ENCODE data around the gene COL7A1. TPM values are rescaled to one million over a fixed set of nuclear protein-coding genes. Genes with fewer than 3 reads are reported as not detected.

Gene COL7A1
- total RNA-seq, 2 experiments from 2014 or later: 4.1 to 10.8 TPM

DNA sequence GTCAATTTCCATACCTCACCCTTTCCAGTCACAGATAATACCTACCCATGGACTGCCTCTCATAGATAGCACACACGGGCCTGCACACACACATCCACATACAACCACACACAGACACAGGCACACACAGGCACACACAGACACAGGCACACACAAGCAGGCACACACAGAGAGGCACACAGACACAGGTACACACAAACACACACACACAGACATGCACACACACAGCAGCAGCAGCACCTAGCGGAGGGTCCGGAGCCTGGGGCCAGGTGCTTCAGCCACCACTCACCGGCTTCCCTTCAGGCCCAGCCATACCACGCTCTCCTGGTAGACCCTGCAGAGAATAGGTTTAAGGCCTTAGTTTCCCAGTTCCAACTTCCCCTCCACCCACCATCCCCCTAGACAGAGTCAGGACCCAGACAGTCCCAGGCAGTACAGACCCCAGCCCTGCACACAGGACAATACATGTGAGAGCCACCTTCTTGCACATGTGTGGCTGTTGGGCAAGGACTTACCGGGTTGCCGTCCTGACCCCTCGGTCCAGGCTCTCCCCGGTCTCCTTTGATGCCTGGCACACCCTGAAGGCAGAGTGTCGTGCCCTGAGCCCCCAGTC, 21.1 kb downstream of the COL7A1 start:
- no peak for DNase-seq (ENCODE audit: low spot score)
- Histone ChIP-seq H2AFZ (ENCODE audit: low read length) (no peak overlapping the region), H3K9me3 (ENCODE audit: low read length) (no peaks in the 10 kb centered on the region), H3K4me3 (ENCODE audit: low read depth, low read length, poor library complexity, severe bottlenecking) (no peak overlapping the region), H3K9me2 (ENCODE audit: insufficient read depth, low read length) (no peaks in the 10 kb centered on the region), H3K27ac (ENCODE audit: low read depth, low read length, poor library complexity, severe bottlenecking) (no peak overlapping the region), H3K4me2 (ENCODE audit: low read length) (no peak overlapping the region), H3K79me2 (ENCODE audit: insufficient read depth, low read depth, low read length) (no peaks in the 10 kb centered on the region), H3K36me3 (ENCODE audit: insufficient read depth, low read length) (no peaks in the 10 kb centered on the region), H3K4me1 (ENCODE audit: insufficient read depth, low read length, poor library complexity, severe bottlenecking) (no peaks in the 10 kb centered on the region), H4K20me1 (ENCODE audit: insufficient read depth, low read length) (no peaks in the 10 kb centered on the region)
- ChIA-PET CTCF (ENCODE audit: unreplicated experiment) (no interaction called here), POLR2A (no interaction called here)
- TF ChIP-seq CTCF (conservative IDR thresholded peaks at IDR 0.05; ENCODE audit: low read length) (no peak), EZH2phosphoT487 (IDR thresholded peaks at IDR 0.05; ENCODE audit: borderline replicate concordance, low read depth, low read length) (no peak)
- intact Hi-C loops (cut with micrococcal nuclease; ENCODE audit: unreplicated experiment): no loop called here
- no TSS peak for BruUV-seq (replicated peaks)

DNA sequence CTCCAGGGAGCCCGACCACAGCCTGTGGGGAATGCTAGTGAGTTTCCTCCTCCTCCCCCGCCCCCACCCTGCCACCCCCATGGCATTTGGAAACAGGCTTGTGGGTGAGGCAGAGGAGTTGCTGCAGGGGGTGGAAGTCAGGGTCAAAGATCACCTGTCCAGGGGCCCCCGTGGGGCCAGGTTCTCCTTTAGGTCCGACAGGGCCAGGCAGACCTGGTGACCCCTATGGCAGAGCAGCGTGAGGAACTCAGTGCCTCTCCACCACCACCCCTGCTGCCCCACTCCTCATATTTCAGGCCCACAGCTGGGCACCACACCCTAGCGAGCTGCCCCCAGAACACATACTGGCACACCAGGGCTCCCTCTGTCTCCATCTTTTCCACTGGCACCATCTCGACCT, 22.6 kb downstream of the COL7A1 start:
- DNase-seq (ENCODE audit: low spot score): no peak
- Histone ChIP-seq H2AFZ (ENCODE audit: low read length) (no peak overlapping the region), H3K4me1 (ENCODE audit: insufficient read depth, low read length, poor library complexity, severe bottlenecking) (no peaks in the 10 kb centered on the region), H3K79me2 (ENCODE audit: insufficient read depth, low read depth, low read length) (no peaks in the 10 kb centered on the region), H3K9me2 (ENCODE audit: insufficient read depth, low read length) (no peaks in the 10 kb centered on the region), H3K9me3 (ENCODE audit: low read length) (no peaks in the 10 kb centered on the region), H3K36me3 (ENCODE audit: insufficient read depth, low read length) (no peaks in the 10 kb centered on the region), H3K27ac (ENCODE audit: low read depth, low read length, poor library complexity, severe bottlenecking) (no peak overlapping the region), H4K20me1 (ENCODE audit: insufficient read depth, low read length) (no peaks in the 10 kb centered on the region), H3K4me2 (ENCODE audit: low read length) (no peak overlapping the region), H3K4me3 (ENCODE audit: low read depth, low read length, poor library complexity, severe bottlenecking) (no peak overlapping the region)
- POLR2A ChIA-PET: interaction anchor here (0.6 kb wide), 1 partner anchor 30 kb away, joined by 3 read pairs; no protein-coding TSS in a partner anchor
- BruUV-seq (replicated peaks): no TSS peak
- intact Hi-C loops (cut with micrococcal nuclease; ENCODE audit: unreplicated experiment): no loop called here
- CTCF ChIA-PET (ENCODE audit: unreplicated experiment): no interaction called here
- TF ChIP-seq EZH2phosphoT487 (IDR thresholded peaks at IDR 0.05; ENCODE audit: borderline replicate concordance, low read depth, low read length): no peak
- TF ChIP-seq CTCF (conservative IDR thresholded peaks at IDR 0.05; ENCODE audit: low read length): no peak

- CTCF ChIA-PET (ENCODE audit: unreplicated experiment): no interaction called here
- POLR2A ChIA-PET: no interaction called here
- no peak overlapping the region for H2AFZ ChIP-seq (ENCODE audit: low read length)
These were observed 23.2 kb downstream of the COL7A1 start for GRCh38 chr3:48571938-48572337.

More at GRCh38 chr3:48571938-48572337, 23.2 kb downstream of the COL7A1 start:
- intact Hi-C loops (cut with micrococcal nuclease; ENCODE audit: unreplicated experiment): no loop called here
- no peak for DNase-seq (ENCODE audit: low spot score)
- BruUV-seq (replicated peaks): no TSS peak
- H3K9me2 ChIP-seq (ENCODE audit: insufficient read depth, low read length): no peaks in the 10 kb centered on the region
- no peaks in the 10 kb centered on the region for H3K9me3 ChIP-seq (ENCODE audit: low read length)
- TF ChIP-seq CTCF (conservative IDR thresholded peaks at IDR 0.05; ENCODE audit: low read length) (no peak), EZH2phosphoT487 (IDR thresholded peaks at IDR 0.05; ENCODE audit: borderline replicate concordance, low read depth, low read length) (no peak)
- no peaks in the 10 kb centered on the region for H3K4me1 ChIP-seq (ENCODE audit: insufficient read depth, low read length, poor library complexity, severe bottlenecking)
- no peak overlapping the region for H3K4me3 ChIP-seq (ENCODE audit: low read depth, low read length, poor library complexity, severe bottlenecking)
- H3K79me2 ChIP-seq (ENCODE audit: insufficient read depth, low read depth, low read length): no peaks in the 10 kb centered on the region
- H3K4me2 ChIP-seq (ENCODE audit: low read length): no peak overlapping the region
- no peaks in the 10 kb centered on the region for H4K20me1 ChIP-seq (ENCODE audit: insufficient read depth, low read length)
- no peaks in the 10 kb centered on the region for H3K36me3 ChIP-seq (ENCODE audit: insufficient read depth, low read length)
- no peak overlapping the region for H3K27ac ChIP-seq (ENCODE audit: low read depth, low read length, poor library complexity, severe bottlenecking)
